Upper lobe of left lung (tissue), 6 donors: ENCODE data around the gene NR3C1. TPM values are rescaled to one million over a fixed set of nuclear protein-coding genes. Genes with fewer than 3 reads are reported as not detected.
A peak's percentile ranks its signal among the peaks of the same experiment; 100 is the strongest.

Source experiments
- ATAC-seq, 2 donors: fragments of 200-7000 bp; cut with Tn5 transposase; one replicate each; pipeline ENCODE4 v1.9.1; 2022; ENCODE audit warnings: mild to moderate bottlenecking in 2 of 2, moderate library complexity in 2 of 2; ENCODE audit not compliant: low FRiP score in 2 of 2
- DNase-seq, 2 donors: peaks; one replicate each; pipeline ENCODE4 v3.0.0-alpha.2; 2019 to 2020
- H3K27ac ChIP-seq, 4 donors: fragments of 200-600 bp; sonication (generic); one replicate each; pipeline ENCODE4 v1.5.1; 2016 to 2019
- H3K27me3 ChIP-seq, 4 donors: fragments of 200-600 bp; sonication (generic); one replicate each; pipeline ENCODE4 v1.5.1; 2017 to 2019
- H3K36me3 ChIP-seq, 4 donors: fragments of 200-600 bp; sonication (generic); one replicate each; pipeline ENCODE4 v1.5.1; 2016 to 2019
- H3K4me1 ChIP-seq, 4 donors: fragments of 200-600 bp; sonication (generic); one replicate each; pipeline ENCODE4 v1.5.1; 2018 to 2019
- H3K4me3 ChIP-seq, 4 donors: fragments of 200-600 bp; sonication (generic); one replicate each; pipeline ENCODE4 v1.5.1; 2017 to 2019; ENCODE audit warnings: mild to moderate bottlenecking in 2 of 4, moderate library complexity in 1 of 4
- H3K9me3 ChIP-seq, 4 donors: fragments of 200-600 bp; sonication (generic); one replicate each; pipeline ENCODE4 v1.5.1; 2018 to 2019
- EP300 ChIP-seq, 4 donors: sonication (generic); formaldehyde crosslinking; IDR thresholded peaks; one replicate each; pipeline ENCODE4 v1.5.1; 2017; ENCODE audit warnings: antibody characterized with exemption in 4 of 4, control low read depth in 2 of 4
- POLR2A ChIP-seq, 4 donors: fragments of 450-650 bp; IDR thresholded peaks; one replicate each; pipeline ENCODE4 v1.5.1; 2016 to 2017; ENCODE audit warnings: antibody characterized with exemption in 4 of 4, mild to moderate bottlenecking in 2 of 4
- POLR2AphosphoS5 ChIP-seq, 2 donors: sonication (generic); formaldehyde crosslinking; IDR thresholded peaks; one replicate each; pipeline ENCODE4 v1.5.1; 2017; ENCODE audit warnings: antibody characterized with exemption in 2 of 2
- WGBS, 2 donors: methylation state at CpG; one replicate each; pipeline ENCODE4 v1.1.5; 2017 to 2018; 5-methylcytosine and 5-hydroxymethylcytosine counted together
- total RNA-seq, 6 donors: library from RNA; depleted of rRNA in 4 of 6; stranded (reverse); fragments of >200 nt in 4 of 6; gene quantifications; one replicate each; pipeline versions ENCODE4 v1.1.0 to v1.2.1, GENCODE V29; 2016 to 2021
- TF ChIP-seq, protein P1 (sequence below), 6 experiments: fragments of 450-650 bp in 4 of 6; fragments of 200-600 bp in 2 of 6; sonication (generic) in 2 of 6; IDR thresholded peaks; one replicate each; pipeline ENCODE4 v1.5.1; 2016 to 2019; ENCODE audit warnings: antibody characterized with exemption in 6 of 6
- donor health status: DM: no; HTN: no; CAD: no; lungs with moderate emphysema.
- donor health status: DM: no; HTN: yes; CAD: no; lungs with severe emphysema.

The NR3C1 gene
- total RNA-seq, 6 donors from 2014 or later: 44.5 to 101 (median 72.7) TPM

GRCh38 chr5:143322176-143322575 is 81.3 kb downstream of the NR3C1 start:
- 72 to 78% methylated on average over 1 of the region's 1 CpG for WGBS, 2 donors
- no peak for ATAC-seq

DNA sequence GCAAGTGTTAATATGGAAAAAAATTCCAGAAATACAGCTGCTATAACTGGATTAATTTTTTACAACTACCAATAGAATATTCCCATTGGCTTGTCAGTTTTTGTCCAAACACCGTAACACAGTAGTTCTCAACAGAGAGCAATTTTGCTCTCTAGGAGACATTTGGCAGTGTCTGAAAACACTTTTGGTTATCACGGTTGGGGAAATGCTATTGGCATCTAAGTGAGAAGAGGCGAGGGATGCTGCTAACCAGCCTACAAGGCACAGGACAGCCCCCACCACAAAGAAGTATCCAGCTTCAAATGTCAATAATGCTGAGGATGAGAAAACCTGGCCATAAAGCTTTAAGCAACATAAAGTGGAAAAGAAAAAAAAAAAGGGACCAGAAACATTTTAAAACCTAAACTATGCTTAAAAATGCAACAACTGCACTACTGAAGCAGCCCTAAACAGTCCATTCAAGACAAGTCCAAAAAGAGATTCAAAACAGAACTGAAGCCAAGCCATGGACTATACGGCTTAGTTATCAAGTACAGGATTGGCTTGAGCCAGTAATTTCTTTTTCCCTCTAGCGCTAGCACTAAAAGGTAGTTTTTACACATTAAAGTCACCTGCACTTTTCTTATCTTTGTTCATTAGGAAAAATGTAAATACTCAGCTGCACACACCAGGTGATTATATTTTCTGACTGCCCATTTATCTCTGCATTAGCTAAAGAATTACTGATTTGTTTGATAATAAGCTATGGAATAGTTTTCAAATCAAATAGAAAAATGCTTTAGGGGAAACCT is 83.9 kb downstream of the NR3C1 start:
- Histone ChIP-seq H3K36me3 (no peaks in the 10 kb centered on the region), H3K27me3 (no peaks in the 10 kb centered on the region), H3K4me3 (no peak overlapping the region), H3K4me1 (peaks cover 27 to 50% (median 32%) of the 10 kb centered on the region in 4 donors), H3K27ac (no peak overlapping the region), H3K9me3 (no peaks in the 10 kb centered on the region)
- 68 to 76% methylated on average over 5 of the region's 5 CpGs for WGBS, 2 donors
- no peak for TF ChIP-seq POLR2AphosphoS5 (IDR thresholded peaks at IDR 0.05)
- ATAC-seq: no peak
- no peak for DNase-seq

More at GRCh38 chr5:143322176-143322575, 81.3 kb downstream of the NR3C1 start:
- Histone ChIP-seq H3K27me3 (no peaks in the 10 kb centered on the region), H3K36me3 (no peaks in the 10 kb centered on the region), H3K4me1 (peaks cover 14 to 38% (median 17%) of the 10 kb centered on the region in 4 donors), H3K4me3 (no peak overlapping the region), H3K9me3 (no peaks in the 10 kb centered on the region), H3K27ac (no peak overlapping the region)
- no peak for TF ChIP-seq POLR2AphosphoS5 (IDR thresholded peaks at IDR 0.05)
- TF ChIP-seq EP300 (IDR thresholded peaks at IDR 0.05): no peak
- DNase-seq: no peak

DNA sequence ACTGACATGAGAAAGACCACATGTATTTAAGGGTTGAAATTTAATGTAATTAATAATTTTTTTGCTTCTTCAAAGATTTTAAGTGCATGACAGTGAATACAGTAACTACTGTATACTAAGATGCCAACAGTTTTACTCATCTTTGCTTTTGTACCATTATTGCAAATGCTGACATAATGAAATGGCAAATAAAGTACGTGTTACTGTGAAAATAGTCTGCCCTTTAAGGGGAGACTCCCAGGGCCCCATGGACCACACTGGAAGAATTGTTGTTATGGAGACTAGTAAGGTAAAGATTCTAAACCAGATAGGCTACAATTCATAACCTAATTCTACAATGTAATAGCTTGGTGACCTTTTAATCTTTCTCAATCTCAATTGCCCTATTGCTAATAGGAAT is 84.7 kb downstream of the NR3C1 start:
- TF ChIP-seq, protein P1, sequence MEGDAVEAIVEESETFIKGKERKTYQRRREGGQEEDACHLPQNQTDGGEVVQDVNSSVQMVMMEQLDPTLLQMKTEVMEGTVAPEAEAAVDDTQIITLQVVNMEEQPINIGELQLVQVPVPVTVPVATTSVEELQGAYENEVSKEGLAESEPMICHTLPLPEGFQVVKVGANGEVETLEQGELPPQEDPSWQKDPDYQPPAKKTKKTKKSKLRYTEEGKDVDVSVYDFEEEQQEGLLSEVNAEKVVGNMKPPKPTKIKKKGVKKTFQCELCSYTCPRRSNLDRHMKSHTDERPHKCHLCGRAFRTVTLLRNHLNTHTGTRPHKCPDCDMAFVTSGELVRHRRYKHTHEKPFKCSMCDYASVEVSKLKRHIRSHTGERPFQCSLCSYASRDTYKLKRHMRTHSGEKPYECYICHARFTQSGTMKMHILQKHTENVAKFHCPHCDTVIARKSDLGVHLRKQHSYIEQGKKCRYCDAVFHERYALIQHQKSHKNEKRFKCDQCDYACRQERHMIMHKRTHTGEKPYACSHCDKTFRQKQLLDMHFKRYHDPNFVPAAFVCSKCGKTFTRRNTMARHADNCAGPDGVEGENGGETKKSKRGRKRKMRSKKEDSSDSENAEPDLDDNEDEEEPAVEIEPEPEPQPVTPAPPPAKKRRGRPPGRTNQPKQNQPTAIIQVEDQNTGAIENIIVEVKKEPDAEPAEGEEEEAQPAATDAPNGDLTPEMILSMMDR (IDR thresholded peaks at IDR 0.05): no peak
- TF ChIP-seq POLR2AphosphoS5 (IDR thresholded peaks at IDR 0.05) (no peak), EP300 (IDR thresholded peaks at IDR 0.05) (no peak), POLR2A (IDR thresholded peaks at IDR 0.05) (no peak)

GRCh38 chr5:143318270-143318669 is 85.2 kb downstream of the NR3C1 start:
- H3K4me3 ChIP-seq: no peak overlapping the region
- no peak for ATAC-seq
- DNase-seq: no peak
- no peaks in the 10 kb centered on the region for H3K27me3 ChIP-seq
- H3K36me3 ChIP-seq: no peaks in the 10 kb centered on the region
- WGBS, 2 donors: 83 to 89% methylated on average over 1 of the region's 1 CpG
- peaks cover 27 to 48% (median 41%) of the 10 kb centered on the region in 4 donors for H3K4me1 ChIP-seq
- no peak overlapping the region for H3K27ac ChIP-seq
- TF ChIP-seq, protein P1 (IDR thresholded peaks at IDR 0.05): no peak
- TF ChIP-seq POLR2AphosphoS5 (IDR thresholded peaks at IDR 0.05): no peak
- TF ChIP-seq POLR2A (IDR thresholded peaks at IDR 0.05): no peak
- no peak for TF ChIP-seq EP300 (IDR thresholded peaks at IDR 0.05)
- H3K9me3 ChIP-seq: no peaks in the 10 kb centered on the region

More for the DNA sequence above, 84.7 kb downstream of the NR3C1 start:
- Histone ChIP-seq H3K27ac (no peak overlapping the region), H3K36me3 (no peaks in the 10 kb centered on the region), H3K27me3 (no peaks in the 10 kb centered on the region), H3K4me1 (peaks cover 27 to 54% (median 39%) of the 10 kb centered on the region in 4 donors), H3K9me3 (no peaks in the 10 kb centered on the region), H3K4me3 (no peak overlapping the region)
- ATAC-seq: no peak
- no peak for DNase-seq
- WGBS, 2 donors: 84 to 94% methylated on average over 1 of the region's 1 CpG

- no peak overlapping the region for H3K27ac ChIP-seq
- WGBS, 2 donors: 39 to 41% methylated on average over 4 of the region's 4 CpGs
These were observed 86.4 kb downstream of the NR3C1 start for GRCh38 chr5:143316844-143317631.

More at GRCh38 chr5:143316844-143317631, 86.4 kb downstream of the NR3C1 start:
- peak in 1 of 2 donors; percentile 30 for ATAC-seq
- no peak for DNase-seq
- Histone ChIP-seq H3K27me3 (no peaks in the 10 kb centered on the region), H3K4me3 (no peak overlapping the region), H3K4me1 (peaks cover 21 to 46% (median 36%) of the 10 kb centered on the region in 4 donors), H3K9me3 (no peaks in the 10 kb centered on the region), H3K36me3 (peaks cover 0 to 8% (median 3%) of the 10 kb centered on the region in 4 donors)
- TF ChIP-seq POLR2AphosphoS5 (IDR thresholded peaks at IDR 0.05) (no peak), EP300 (IDR thresholded peaks at IDR 0.05) (no peak), POLR2A (IDR thresholded peaks at IDR 0.05) (no peak)
- TF ChIP-seq, protein P1 (IDR thresholded peaks at IDR 0.05): no peak
